ENCODE data around the gene RAD18. TPM values are rescaled to one million over a fixed set of nuclear protein-coding genes. Genes with fewer than 3 reads are reported as not detected.

The RAD18 gene
- total and polyA plus RNA-seq, 2 donors (not counting 1 experiment from before 2014, with no cell fraction given), result 4.8 to 21.3 TPM

DNA sequence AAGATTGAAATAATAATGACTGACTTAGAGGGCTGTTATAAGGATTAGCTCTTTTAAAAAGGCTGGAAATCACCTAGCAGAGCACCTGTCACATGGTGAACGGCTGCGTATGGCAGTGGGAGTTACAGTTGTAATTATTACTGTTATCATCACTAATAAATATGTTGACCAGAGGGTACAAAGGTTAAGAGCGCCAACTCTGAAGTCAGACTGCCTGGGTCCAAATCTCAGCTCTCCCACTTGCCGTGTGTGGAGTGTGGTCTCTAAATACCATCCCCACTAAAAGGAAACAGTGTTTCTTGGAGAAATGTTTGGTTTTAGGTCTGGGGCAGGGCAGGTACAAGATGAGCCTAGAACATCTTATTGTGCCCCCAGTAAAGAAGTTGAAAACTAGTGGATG lies 6.0 kb upstream of the RAD18 start:
- DNase-seq (no peak), ATAC-seq (ENCODE audit: low read depth) (no peak)
- Histone ChIP-seq H3K9me3 (ENCODE audit: control extremely low read depth in 1 of 3, control insufficient read depth in 2 of 3, insufficient read depth in 1 of 3, low read length in 2 of 3) (no peaks in the 10 kb centered on the region), H3K27ac (ENCODE audit: low read length in 2 of 2) (no peak overlapping the region), H3K4me3 (ENCODE audit: control extremely low read depth in 1 of 5, extremely low read depth in 1 of 5, insufficient read depth in 1 of 5, low read depth in 2 of 5, low read length in 4 of 5) (no peak overlapping the region), H3K4me1 (ENCODE audit: control insufficient read depth in 2 of 2, insufficient read depth in 2 of 2, low read length in 2 of 2) (peaks cover 0 to 4% of the 10 kb centered on the region in 2 donors), H3K79me2 (ENCODE audit: control insufficient read depth, insufficient read depth, low read length) (no peaks in the 10 kb centered on the region), H2AFZ (ENCODE audit: insufficient read depth, low read depth, low read length, poor library complexity, severe bottlenecking) (no peak overlapping the region), H3K27me3 (replicated peaks in 1 of 4; ENCODE audit: control extremely low read depth in 1 of 4, control insufficient read depth in 3 of 4, insufficient read depth in 4 of 4, low read length in 3 of 4) (peaks cover 0 to 14% (median 4%) of the 10 kb centered on the region in 4 experiments), H4K20me1 (ENCODE audit: control insufficient read depth, insufficient read depth, low read length, poor library complexity, severe bottlenecking) (no peaks in the 10 kb centered on the region), H3K9ac (ENCODE audit: low read length) (no peak overlapping the region), H3K4me2 (replicated peaks; ENCODE audit: low read depth, low read length, poor library complexity, severe bottlenecking) (no peak overlapping the region), H3K36me3 (replicated peaks in 1 of 2; ENCODE audit: control extremely low read depth in 1 of 2, control insufficient read depth in 1 of 2, extremely low read depth in 1 of 2, insufficient read depth in 2 of 2, low read length in 1 of 2) (no peaks in the 10 kb centered on the region)
- Mint-ChIP-seq H3K27me3 (peaks cover 19% of the 10 kb centered on the region), H3K4me1 (peaks cover 4% of the 10 kb centered on the region), H3K27ac (no peak overlapping the region), H3K4me3 (no peak overlapping the region), H3K9me3 (ENCODE audit: insufficient read depth) (no peaks in the 10 kb centered on the region)
- intact Hi-C loops (cut with micrococcal nuclease), result no loop called here
- WGBS (ENCODE audit: insufficient coverage), result no CpG with 5 or more reads among the region's 4 CpGs
- no peak for TF ChIP-seq EZH2 (IDR thresholded peaks at IDR 0.05; ENCODE audit: borderline replicate concordance, insufficient read depth, low read depth, low read length, poor library complexity, severe bottlenecking)
- TF ChIP-seq, protein P1, sequence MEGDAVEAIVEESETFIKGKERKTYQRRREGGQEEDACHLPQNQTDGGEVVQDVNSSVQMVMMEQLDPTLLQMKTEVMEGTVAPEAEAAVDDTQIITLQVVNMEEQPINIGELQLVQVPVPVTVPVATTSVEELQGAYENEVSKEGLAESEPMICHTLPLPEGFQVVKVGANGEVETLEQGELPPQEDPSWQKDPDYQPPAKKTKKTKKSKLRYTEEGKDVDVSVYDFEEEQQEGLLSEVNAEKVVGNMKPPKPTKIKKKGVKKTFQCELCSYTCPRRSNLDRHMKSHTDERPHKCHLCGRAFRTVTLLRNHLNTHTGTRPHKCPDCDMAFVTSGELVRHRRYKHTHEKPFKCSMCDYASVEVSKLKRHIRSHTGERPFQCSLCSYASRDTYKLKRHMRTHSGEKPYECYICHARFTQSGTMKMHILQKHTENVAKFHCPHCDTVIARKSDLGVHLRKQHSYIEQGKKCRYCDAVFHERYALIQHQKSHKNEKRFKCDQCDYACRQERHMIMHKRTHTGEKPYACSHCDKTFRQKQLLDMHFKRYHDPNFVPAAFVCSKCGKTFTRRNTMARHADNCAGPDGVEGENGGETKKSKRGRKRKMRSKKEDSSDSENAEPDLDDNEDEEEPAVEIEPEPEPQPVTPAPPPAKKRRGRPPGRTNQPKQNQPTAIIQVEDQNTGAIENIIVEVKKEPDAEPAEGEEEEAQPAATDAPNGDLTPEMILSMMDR (IDR thresholded peaks at IDR 0.05), result no peak
- ChIA-PET POLR2A (no interaction called here), CTCF (interaction anchor here (1.7 to 8.1 kb wide), 2 partner anchors 11 to 332 kb away, joined by 7 to 156 read pairs; no protein-coding TSS in a partner anchor)

DNA sequence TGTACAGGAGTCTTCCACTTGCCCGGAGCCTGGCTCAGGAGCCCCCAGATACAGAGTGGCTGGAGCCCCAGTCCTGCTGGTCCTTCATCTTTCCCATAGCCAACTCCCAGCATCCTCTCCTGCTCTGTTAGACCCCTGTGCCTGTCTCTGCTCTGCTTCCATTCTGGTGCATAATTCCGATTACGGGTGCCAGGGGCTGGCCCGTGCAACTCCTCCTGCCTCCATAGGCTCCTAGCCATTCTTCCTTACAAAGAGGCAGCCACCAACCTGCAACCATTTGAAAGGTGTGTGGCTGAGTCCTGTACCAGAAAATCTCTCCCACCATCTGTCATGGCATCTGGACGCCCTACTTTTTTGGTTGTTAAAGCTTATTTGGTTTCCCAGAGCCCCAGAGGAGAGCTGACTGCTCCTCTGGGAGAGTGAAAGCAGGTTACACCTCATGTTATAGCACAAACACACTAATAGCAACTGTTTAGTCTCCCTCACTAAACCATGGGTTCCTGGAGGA lies 5.2 kb upstream of the RAD18 start:
- POLR2A ChIA-PET, result interaction anchor here (0.5 kb wide), 1 partner anchor 644 kb away, joined by 3 read pairs; no protein-coding TSS in a partner anchor
- no peak for DNase-seq
- H3K79me2 ChIP-seq (ENCODE audit: control insufficient read depth, insufficient read depth, low read length), result no peaks in the 10 kb centered on the region
- no peak overlapping the region for H3K4me2 ChIP-seq (replicated peaks; ENCODE audit: low read depth, low read length, poor library complexity, severe bottlenecking)
- peaks cover 0 to 14% (median 4%) of the 10 kb centered on the region in 4 experiments for H3K27me3 ChIP-seq (replicated peaks in 1 of 4; ENCODE audit: control extremely low read depth in 1 of 4, control insufficient read depth in 3 of 4, insufficient read depth in 4 of 4, low read length in 3 of 4)
- ATAC-seq (ENCODE audit: low read depth), result no peak
- 85% methylated on average over 5 of the region's 5 CpGs for WGBS (ENCODE audit: insufficient coverage)
- no peak overlapping the region for H3K4me3 ChIP-seq (ENCODE audit: control extremely low read depth in 1 of 5, extremely low read depth in 1 of 5, insufficient read depth in 1 of 5, low read depth in 2 of 5, low read length in 4 of 5)
- H2AFZ ChIP-seq (ENCODE audit: insufficient read depth, low read depth, low read length, poor library complexity, severe bottlenecking), result no peak overlapping the region
- peaks cover 5 to 9% of the 10 kb centered on the region in 2 donors for H3K4me1 ChIP-seq (ENCODE audit: control insufficient read depth in 2 of 2, insufficient read depth in 2 of 2, low read length in 2 of 2)
- TF ChIP-seq, protein P1 (IDR thresholded peaks at IDR 0.05), result no peak
- TF ChIP-seq EZH2 (IDR thresholded peaks at IDR 0.05; ENCODE audit: borderline replicate concordance, insufficient read depth, low read depth, low read length, poor library complexity, severe bottlenecking), result no peak
- no peaks in the 10 kb centered on the region for H3K36me3 ChIP-seq (replicated peaks in 1 of 2; ENCODE audit: control extremely low read depth in 1 of 2, control insufficient read depth in 1 of 2, extremely low read depth in 1 of 2, insufficient read depth in 2 of 2, low read length in 1 of 2)
- no peaks in the 10 kb centered on the region for H4K20me1 ChIP-seq (ENCODE audit: control insufficient read depth, insufficient read depth, low read length, poor library complexity, severe bottlenecking)
- H3K9me3 Mint-ChIP-seq (ENCODE audit: insufficient read depth), result no peaks in the 10 kb centered on the region
- H3K9ac ChIP-seq (ENCODE audit: low read length), result no peak overlapping the region
- no peak overlapping the region for H3K27ac Mint-ChIP-seq
- H3K4me3 Mint-ChIP-seq, result no peak overlapping the region
- CTCF ChIA-PET, result interaction anchor here (8.1 kb wide), 1 partner anchor 333 kb away, joined by 156 read pairs; no protein-coding TSS in a partner anchor
- peaks cover 19% of the 10 kb centered on the region for H3K27me3 Mint-ChIP-seq
- intact Hi-C loops (cut with micrococcal nuclease), result no loop called here
- peaks cover 9% of the 10 kb centered on the region for H3K4me1 Mint-ChIP-seq
- H3K27ac ChIP-seq (ENCODE audit: low read length in 2 of 2), result no peak overlapping the region
- H3K9me3 ChIP-seq (ENCODE audit: control extremely low read depth in 1 of 3, control insufficient read depth in 2 of 3, insufficient read depth in 1 of 3, low read length in 2 of 3), result no peaks in the 10 kb centered on the region
